Central memory CD8-positive, alpha-beta T cell (primary cell): ENCODE measurements around the gene NUDT16L1.
A peak's percentile ranks its signal among the peaks of the same experiment; 100 is the strongest.

Source experiments
- ATAC-seq: fragments of 150-1000 bp; cut with Tn5 transposase; replicated peaks from 2 replicates; pipeline ENCODE4 v1.10.0; 2022; ENCODE audit warnings: mild to moderate bottlenecking, moderate FRiP score, moderate number of reproducible peaks; ENCODE audit not compliant: poor library complexity, severe bottlenecking; ENCODE audit errors: extremely low read depth
- DNase-seq, 2 donors: peaks; one replicate each; pipeline ENCODE4 v3.0.0; 2021; ENCODE audit warnings: low spot score in 2 of 2
- H3K27ac Mint-ChIP-seq: one replicate; pipeline ENCODE4 v1.8.0; 2022; ENCODE audit warnings: low read depth, mild to moderate bottlenecking, moderate library complexity, mixed read lengths
- H3K27me3 Mint-ChIP-seq: one replicate; pipeline ENCODE4 v1.8.0; 2022; ENCODE audit warnings: mixed read lengths
- H3K36me3 Mint-ChIP-seq: one replicate; pipeline ENCODE4 v1.8.0; 2022; ENCODE audit warnings: mild to moderate bottlenecking, moderate library complexity, mixed read lengths; ENCODE audit not compliant: insufficient read depth
- H3K4me1 Mint-ChIP-seq: one replicate; pipeline ENCODE4 v1.8.0; 2022; ENCODE audit warnings: mixed read lengths
- H3K4me3 Mint-ChIP-seq: one replicate; pipeline ENCODE4 v1.8.0; 2022; ENCODE audit warnings: mild to moderate bottlenecking, moderate library complexity, mixed read lengths
- H3K9me3 Mint-ChIP-seq: one replicate; pipeline ENCODE4 v1.8.0; 2022; ENCODE audit warnings: mixed read lengths

Gene NUDT16L1

GRCh38 chr16:4688674-4689045 lies 4.7 kb upstream of the NUDT16L1 start:
- ATAC-seq (no peak), DNase-seq (no peak)
- H3K4me1 Mint-ChIP-seq, result peaks cover 9% of the 10 kb centered on the region
- no peak overlapping the region for H3K4me3 Mint-ChIP-seq
- H3K27ac Mint-ChIP-seq, result no peak overlapping the region
- H3K27me3 Mint-ChIP-seq, result no peaks in the 10 kb centered on the region
- no peaks in the 10 kb centered on the region for H3K9me3 Mint-ChIP-seq
- peaks cover 21% of the 10 kb centered on the region for H3K36me3 Mint-ChIP-seq

- H3K27ac Mint-ChIP-seq, result no peak overlapping the region
- peaks cover 9% of the 10 kb centered on the region for H3K4me1 Mint-ChIP-seq
- no peak overlapping the region for H3K4me3 Mint-ChIP-seq
- H3K9me3 Mint-ChIP-seq, result no peaks in the 10 kb centered on the region
- DNase-seq (no peak), ATAC-seq (no peak)
- H3K36me3 Mint-ChIP-seq, result peaks cover 21% of the 10 kb centered on the region
- no peaks in the 10 kb centered on the region for H3K27me3 Mint-ChIP-seq
These were observed 4.2 kb upstream of the NUDT16L1 start for GRCh38 chr16:4689091-4689671.

GRCh38 chr16:4689864-4690704 lies 3.3 kb upstream of the NUDT16L1 start:
- Mint-ChIP-seq H3K27ac (no peak overlapping the region), H3K9me3 (no peaks in the 10 kb centered on the region), H3K4me3 (no peak overlapping the region), H3K36me3 (peaks cover 26% of the 10 kb centered on the region), H3K27me3 (no peaks in the 10 kb centered on the region), H3K4me1 (peaks cover 9% of the 10 kb centered on the region)
- ATAC-seq (no peak), DNase-seq (no peak)

DNA sequence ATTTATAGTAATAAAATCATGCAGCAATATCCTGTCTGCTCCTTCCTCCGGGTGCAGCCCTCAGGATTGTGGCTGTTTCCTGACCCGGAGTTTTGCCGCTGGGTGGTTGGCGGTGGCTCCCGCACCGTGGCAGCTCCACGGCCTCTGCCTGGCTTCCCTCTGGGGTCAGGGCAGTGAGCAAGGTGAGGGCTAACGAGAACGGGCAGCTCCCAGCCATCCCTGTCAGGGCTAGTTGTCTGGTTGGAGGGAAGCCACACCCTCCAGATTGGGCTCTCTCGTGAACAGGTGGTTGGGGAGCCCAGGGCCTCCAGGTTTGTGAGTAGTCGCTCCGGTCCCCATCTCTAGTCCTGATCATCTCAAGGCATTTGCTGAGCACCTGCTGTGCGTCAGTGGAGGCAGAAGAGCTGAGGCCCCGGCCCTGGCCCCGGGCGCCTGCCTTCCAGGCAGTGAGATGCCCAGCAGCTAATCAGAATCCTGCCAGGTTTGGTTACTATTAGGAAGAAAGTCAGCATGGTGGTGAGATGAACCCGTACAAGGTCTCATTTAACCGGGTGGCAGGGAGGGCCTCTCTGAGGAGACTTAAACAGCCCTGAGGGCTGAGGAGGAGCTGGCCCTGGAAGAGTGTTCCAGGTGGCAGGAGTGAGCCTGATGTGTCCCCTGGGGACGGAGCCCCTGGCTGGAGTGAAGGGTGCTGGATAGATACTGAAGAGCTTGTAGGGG lies 2.3 kb upstream of the NUDT16L1 start:
- H3K4me3 Mint-ChIP-seq, result peak overlapping the region; percentile 53
- no peaks in the 10 kb centered on the region for H3K9me3 Mint-ChIP-seq
- DNase-seq (no peak), ATAC-seq (no peak)
- H3K27me3 Mint-ChIP-seq, result no peaks in the 10 kb centered on the region
- peak overlapping the region; percentile 68 for H3K27ac Mint-ChIP-seq
- peaks cover 15% of the 10 kb centered on the region for H3K4me1 Mint-ChIP-seq
- peaks cover 31% of the 10 kb centered on the region for H3K36me3 Mint-ChIP-seq

DNA sequence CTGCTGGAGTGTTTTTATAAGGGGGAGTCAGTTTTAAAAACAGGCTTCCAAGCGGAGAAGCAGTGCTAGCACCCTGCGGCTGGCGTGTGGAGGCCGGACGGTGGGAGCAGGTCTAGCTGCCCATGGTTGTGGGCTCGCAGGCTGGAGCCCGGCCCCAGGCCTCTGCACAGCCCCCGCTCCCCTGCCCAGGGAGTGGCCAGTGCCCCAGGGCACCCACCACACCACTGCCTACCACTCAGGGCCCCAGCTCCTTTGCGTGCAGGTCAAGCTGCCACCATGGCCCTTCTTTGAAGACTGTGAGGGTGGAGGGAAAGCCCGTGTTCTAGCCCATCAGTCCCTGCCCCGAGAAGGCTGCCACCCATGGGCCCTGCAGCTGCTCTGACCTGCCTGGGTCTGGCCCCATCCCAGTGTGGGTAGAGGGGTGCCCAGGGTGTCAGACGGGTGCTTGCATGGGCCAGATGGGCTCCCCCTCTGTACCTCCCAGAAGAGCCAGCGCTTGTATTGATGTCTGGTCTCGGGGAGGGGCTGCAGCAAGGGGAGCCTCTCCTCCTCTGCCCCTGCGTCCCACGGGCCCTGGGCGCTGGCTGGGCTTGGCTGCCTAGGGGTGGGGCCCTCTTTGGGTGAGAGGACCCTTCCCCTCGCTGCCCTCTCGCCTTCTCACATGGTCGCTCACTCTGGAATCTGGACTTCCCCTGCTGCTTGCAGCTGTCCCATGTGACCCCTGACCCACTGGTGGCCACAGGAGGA lies 1.5 kb upstream of the NUDT16L1 start:
- Mint-ChIP-seq H3K9me3 (no peaks in the 10 kb centered on the region), H3K27ac (peak overlapping the region; percentile 68), H3K4me1 (peaks cover 15% of the 10 kb centered on the region), H3K36me3 (peaks cover 36% of the 10 kb centered on the region), H3K4me3 (peak overlapping the region; percentile 53), H3K27me3 (no peaks in the 10 kb centered on the region)
- DNase-seq, result no peak
- ATAC-seq, result no peak

DNA sequence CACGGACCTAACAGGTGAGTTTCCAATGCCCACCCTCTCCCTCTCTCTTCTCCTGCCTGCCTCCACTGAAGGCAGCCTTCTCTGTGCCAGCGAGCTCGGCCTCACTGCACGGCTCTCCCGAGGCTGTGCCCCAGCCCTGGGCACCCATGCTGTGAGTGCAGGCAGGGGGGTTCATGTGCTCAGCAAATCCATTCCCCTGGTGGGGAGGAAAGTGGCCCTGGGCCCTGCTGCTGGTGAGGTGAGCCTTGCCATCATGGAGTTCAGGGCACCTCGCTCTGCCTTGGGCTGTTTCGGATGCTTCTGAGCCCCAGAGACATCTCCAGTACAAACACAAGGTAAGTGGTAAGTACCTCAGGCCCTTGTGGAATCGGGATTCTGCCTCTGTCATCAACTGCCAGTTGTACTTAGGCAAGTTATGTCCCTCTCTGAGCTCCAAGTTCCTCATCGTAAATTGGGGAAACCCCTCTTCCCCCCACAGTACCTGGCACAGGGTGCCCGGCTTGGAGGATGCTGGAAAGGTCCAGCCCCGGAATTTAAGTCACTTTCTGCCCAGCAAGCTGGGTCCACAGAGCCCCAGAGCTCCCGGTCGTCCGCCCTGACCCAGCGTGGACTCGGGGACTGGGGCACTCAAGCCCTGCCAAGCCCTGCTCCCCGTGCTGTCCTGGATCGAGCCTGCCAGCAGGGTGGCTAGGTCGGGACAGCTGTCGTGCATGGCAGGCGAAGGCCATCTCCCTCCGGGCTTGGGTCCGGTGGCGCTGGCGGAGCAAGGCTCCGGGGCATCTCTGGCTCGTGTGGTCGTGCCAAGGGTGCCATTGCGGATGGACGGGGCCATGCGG lies 684 bp upstream of the NUDT16L1 start:
- DNase-seq (no peak), ATAC-seq (no peak)
- Mint-ChIP-seq H3K4me1 (peaks cover 15% of the 10 kb centered on the region), H3K36me3 (peaks cover 39% of the 10 kb centered on the region), H3K27ac (peak overlapping the region; percentile 80), H3K4me3 (peak overlapping the region; percentile 82), H3K9me3 (no peaks in the 10 kb centered on the region), H3K27me3 (no peaks in the 10 kb centered on the region)

DNA sequence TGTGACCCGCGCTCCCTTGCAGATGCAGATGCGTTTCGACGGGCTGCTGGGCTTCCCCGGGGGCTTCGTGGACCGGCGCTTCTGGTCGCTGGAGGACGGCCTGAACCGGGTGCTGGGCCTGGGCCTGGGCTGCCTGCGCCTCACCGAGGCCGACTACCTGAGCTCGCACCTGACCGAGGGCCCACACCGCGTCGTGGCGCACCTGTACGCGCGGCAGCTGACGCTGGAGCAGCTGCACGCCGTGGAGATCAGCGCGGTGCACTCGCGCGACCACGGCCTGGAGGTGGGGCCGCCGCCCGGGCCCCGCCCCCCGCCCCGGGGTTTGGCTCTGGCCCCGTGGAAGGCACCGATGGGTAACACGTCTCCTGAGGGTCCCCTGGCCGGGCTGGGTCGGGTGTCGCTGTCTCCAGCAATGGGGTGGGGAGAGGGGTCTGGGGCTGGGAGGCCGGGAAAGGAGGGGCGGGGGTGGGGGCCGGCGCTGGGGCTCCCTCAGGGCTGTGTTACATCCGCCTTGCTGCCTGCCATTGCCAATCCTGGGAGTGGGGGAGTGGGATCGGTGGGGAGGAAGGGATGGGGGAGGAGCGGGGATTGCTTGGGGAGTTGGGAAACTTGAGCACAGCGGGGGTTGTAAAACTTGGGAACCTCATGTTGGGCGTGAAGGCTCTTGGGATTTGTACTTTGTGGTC lies 737 bp downstream of the NUDT16L1 start:
- Mint-ChIP-seq H3K27me3 (no peaks in the 10 kb centered on the region), H3K36me3 (peaks cover 47% of the 10 kb centered on the region), H3K4me1 (peaks cover 15% of the 10 kb centered on the region), H3K4me3 (peak overlapping the region; percentile 82), H3K27ac (peak overlapping the region; percentile 80), H3K9me3 (no peaks in the 10 kb centered on the region)
- ATAC-seq (peak; percentile 58), DNase-seq (peak in 1 of 2 donors; percentile 36)

- H3K4me3 Mint-ChIP-seq, result peak overlapping the region; percentile 82
- peaks cover 15% of the 10 kb centered on the region for H3K4me1 Mint-ChIP-seq
- H3K9me3 Mint-ChIP-seq, result no peaks in the 10 kb centered on the region
- H3K27me3 Mint-ChIP-seq, result no peaks in the 10 kb centered on the region
- H3K36me3 Mint-ChIP-seq, result peaks cover 55% of the 10 kb centered on the region
- DNase-seq, result no peak
- no peak for ATAC-seq
- peak overlapping the region; percentile 44 for H3K27ac Mint-ChIP-seq
These were observed 1.5 kb downstream of the NUDT16L1 start for GRCh38 chr16:4694642-4695451.

DNA sequence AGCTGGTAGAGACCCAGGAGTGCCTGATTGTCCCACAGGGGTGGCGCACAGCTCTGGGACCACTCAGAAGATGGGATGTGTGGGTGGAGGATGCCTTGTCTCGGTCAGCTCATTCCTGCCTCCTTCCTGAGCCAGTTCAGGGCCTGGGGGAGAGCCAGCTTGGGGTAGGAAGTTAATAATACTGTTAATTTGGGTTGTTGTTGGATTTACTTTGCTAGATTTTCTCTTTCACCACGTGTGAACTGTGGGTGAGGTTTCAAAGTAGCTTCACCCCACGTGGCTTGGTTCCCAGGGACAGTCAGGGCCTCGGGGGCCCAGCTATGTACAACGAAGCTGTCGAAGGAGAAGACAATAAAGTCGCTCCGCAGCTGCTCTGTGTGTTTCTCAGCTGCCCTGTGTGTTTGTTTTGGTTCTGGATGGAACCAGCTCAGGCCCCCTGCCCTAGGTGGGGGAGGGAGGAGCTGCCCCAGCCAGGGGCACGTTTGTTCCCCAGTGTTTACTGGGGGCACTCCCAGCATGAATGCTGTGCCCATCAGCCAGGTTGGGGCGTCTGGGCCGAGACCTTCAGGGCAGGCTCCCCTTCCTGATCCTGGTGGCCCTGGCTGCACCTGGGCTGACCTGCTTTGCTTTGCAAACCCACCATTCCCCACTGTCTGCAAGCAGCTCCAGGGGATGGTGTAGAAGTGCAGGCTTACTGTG lies 2.3 kb downstream of the NUDT16L1 start:
- Mint-ChIP-seq H3K27ac (peak overlapping the region; percentile 44), H3K4me1 (peaks cover 15% of the 10 kb centered on the region), H3K9me3 (no peaks in the 10 kb centered on the region), H3K4me3 (peak overlapping the region; percentile 82), H3K27me3 (no peaks in the 10 kb centered on the region), H3K36me3 (peaks cover 57% of the 10 kb centered on the region)
- DNase-seq, result no peak
- ATAC-seq, result no peak

DNA sequence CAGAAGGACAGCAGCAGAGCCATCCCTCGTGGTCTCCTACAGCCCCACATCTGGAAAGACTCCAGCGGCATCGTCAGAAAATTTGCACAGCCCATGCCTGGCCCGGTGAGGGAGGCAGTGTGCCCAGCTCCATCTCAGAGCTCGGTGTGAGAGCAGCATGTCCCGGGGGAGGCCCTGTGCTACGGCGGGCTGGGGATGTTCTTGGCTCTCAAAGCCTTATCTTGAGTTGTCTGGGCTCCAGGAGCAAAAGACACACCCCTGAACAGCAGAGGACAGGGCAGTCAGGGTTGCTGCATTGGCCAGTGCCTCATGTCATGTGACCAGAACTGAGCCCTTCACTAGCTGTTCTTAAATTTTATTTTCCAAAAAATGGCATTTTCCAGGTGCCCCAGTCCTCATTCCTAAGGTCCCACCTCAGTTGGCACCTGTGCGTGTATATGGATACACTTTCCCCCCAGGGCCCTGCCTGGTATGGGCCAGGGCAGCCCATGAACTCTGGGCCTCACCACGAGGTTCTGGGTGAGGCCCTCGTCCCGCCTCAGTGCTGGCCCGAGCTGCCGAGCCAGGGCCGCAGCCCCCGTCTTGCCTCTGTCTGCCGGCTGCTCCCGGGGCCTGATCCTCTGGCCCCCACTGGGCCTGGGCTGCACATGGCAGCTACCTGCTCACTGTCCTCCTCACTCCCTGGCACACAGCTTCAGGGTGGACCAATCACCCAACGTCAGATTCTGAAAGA lies 3.0 kb downstream of the NUDT16L1 start:
- H3K4me3 Mint-ChIP-seq, result no peak overlapping the region
- H3K4me1 Mint-ChIP-seq, result peaks cover 13% of the 10 kb centered on the region
- peaks cover 57% of the 10 kb centered on the region for H3K36me3 Mint-ChIP-seq
- ATAC-seq (no peak), DNase-seq (no peak)
- no peaks in the 10 kb centered on the region for H3K27me3 Mint-ChIP-seq
- H3K9me3 Mint-ChIP-seq, result no peaks in the 10 kb centered on the region
- no peak overlapping the region for H3K27ac Mint-ChIP-seq
